CD4-positive, alpha-beta T cell treated with Interleukin-10 for 1 hour (primary cell): Measurements from ENCODE around the gene GABBR2.
A peak's percentile ranks its signal among the peaks of the same experiment; 100 is the strongest.
"Not testable (repeated sequence)": the region's sequence is repeated elsewhere in the genome, so short reads cannot be mapped to it uniquely, and the experiment has no call there.

Experiments used
- DNase-seq: peaks from one replicate; pipeline ENCODE4 v3.0.0-alpha.2; 2020

GABBR2 gene

GRCh38 chr9:98271479-98271878, 437.3 kb downstream of the GABBR2 start:
- no peak for DNase-seq

- DNase-seq, result not testable (repeated sequence)
These were observed 438.5 kb downstream of the GABBR2 start for GRCh38 chr9:98270284-98270683.

GRCh38 chr9:98269652-98270051, 439.1 kb downstream of the GABBR2 start:
- DNase-seq, result not testable (repeated sequence)

- DNase-seq, result not testable (repeated sequence)
These were observed 441.2 kb downstream of the GABBR2 start for GRCh38 chr9:98267556-98267955.

GRCh38 chr9:98264516-98264915, 444.2 kb downstream of the GABBR2 start:
- no peak for DNase-seq

GRCh38 chr9:98263482-98264357, 445.0 kb downstream of the GABBR2 start:
- peak; percentile 87 for DNase-seq

GRCh38 chr9:98263080-98263479, 445.7 kb downstream of the GABBR2 start:
- no peak for DNase-seq

GRCh38 chr9:98262056-98262455, 446.7 kb downstream of the GABBR2 start:
- no peak for DNase-seq

GRCh38 chr9:98260635-98261034, 448.1 kb downstream of the GABBR2 start:
- no peak for DNase-seq

- DNase-seq, result no peak
These were observed 448.9 kb downstream of the GABBR2 start for GRCh38 chr9:98259791-98260190.

- DNase-seq, result peak; percentile 59
These were observed 452.0 kb downstream of the GABBR2 start for GRCh38 chr9:98256756-98257155.

- DNase-seq, result peak; percentile 98
These were observed 453.0 kb downstream of the GABBR2 start, which contains the start of gene TBC1D2 for GRCh38 chr9:98255578-98256296. Gene TBC1D2, minus strand, starts transcription at chr9:98255649. Its CDS starts 108 bp downstream, at chr9:98255541.

GRCh38 chr9:98255061-98255577, 453.6 kb downstream of the GABBR2 start:
- DNase-seq, result no peak

- DNase-seq, result no peak
These were observed 454.3 kb downstream of the GABBR2 start for GRCh38 chr9:98254228-98255060.

GRCh38 chr9:98253565-98253964, 455.2 kb downstream of the GABBR2 start:
- DNase-seq, result no peak

- no peak for DNase-seq
These were observed 457.2 kb downstream of the GABBR2 start for GRCh38 chr9:98251551-98251950.

- DNase-seq, result no peak
These were observed 459.0 kb downstream of the GABBR2 start for GRCh38 chr9:98249771-98250170.

GRCh38 chr9:98248737-98249474, 459.8 kb downstream of the GABBR2 start:
- peak; percentile 25 for DNase-seq

GRCh38 chr9:98247831-98248657, 460.7 kb downstream of the GABBR2 start:
- DNase-seq, result no peak

GRCh38 chr9:98242426-98242825, 466.3 kb downstream of the GABBR2 start:
- no peak for DNase-seq
